Hematopoietic multipotent progenitor cell treated with erythropoietin and hydrocortisone succinate and interleukin-3 and kit ligand, for 6 days (in vitro differentiated cells): ENCODE results near the gene IL1B.

Source experiments
- DNase-seq: peaks from one replicate; pipeline ENCODE4 v3.0.0-alpha.2; 2015

The IL1B gene

GRCh38 chr2:112836695-112837117 lies at the start of gene IL1B:
IL1B (minus strand) TSS chr2:112836779; CDS start chr2:112836229, 550 bp downstream.
- peak; percentile 85 for DNase-seq

GRCh38 chr2:112886291-112886690 lies 49.7 kb upstream of the IL1B start:
- no peak for DNase-seq

GRCh38 chr2:112885506-112885902 lies 48.9 kb upstream of the IL1B start:
- DNase-seq = no peak

GRCh38 chr2:112884869-112885505 lies 48.4 kb upstream of the IL1B start:
- peak; percentile 79 for DNase-seq

GRCh38 chr2:112883669-112884068 lies 47.1 kb upstream of the IL1B start:
- no peak for DNase-seq

GRCh38 chr2:112881217-112881985 lies 44.8 kb upstream of the IL1B start:
- DNase-seq = peak; percentile 89

GRCh38 chr2:112880696-112881095 lies 44.1 kb upstream of the IL1B start:
- no peak for DNase-seq

GRCh38 chr2:112880091-112880531 lies 43.5 kb upstream of the IL1B start:
- no peak for DNase-seq

- DNase-seq = no peak
Observed at GRCh38 chr2:112879491-112880041, 43.0 kb upstream of the IL1B start.

GRCh38 chr2:112877423-112877822 lies 40.8 kb upstream of the IL1B start:
- DNase-seq = no peak

- no peak for DNase-seq
Observed at GRCh38 chr2:112876971-112877361, 40.4 kb upstream of the IL1B start.

GRCh38 chr2:112876257-112876970 lies 39.8 kb upstream of the IL1B start:
- DNase-seq = no peak

GRCh38 chr2:112870841-112871835 lies 34.6 kb upstream of the IL1B start:
- peak; percentile 56 for DNase-seq

GRCh38 chr2:112869258-112869842 lies 32.8 kb upstream of the IL1B start:
- peak; percentile 99 for DNase-seq

- no peak for DNase-seq
Observed at GRCh38 chr2:112867701-112868631, 31.4 kb upstream of the IL1B start.

GRCh38 chr2:112866128-112866835 lies 29.7 kb upstream of the IL1B start:
- DNase-seq = no peak

- no peak for DNase-seq
Observed at GRCh38 chr2:112864072-112864471, 27.5 kb upstream of the IL1B start.

GRCh38 chr2:112859406-112860183 lies 23.0 kb upstream of the IL1B start:
- peak; percentile 55 for DNase-seq

- DNase-seq = no peak
Observed at GRCh38 chr2:112850588-112850987, 14.0 kb upstream of the IL1B start.
